Right lobe of liver (tissue), 6 donors: ENCODE results near the gene FADD. TPM values are rescaled to one million over a fixed set of nuclear protein-coding genes. Genes with fewer than 3 reads are reported as not detected.

Source experiments
- ATAC-seq, 4 donors: fragments of 200-7000 bp; cut with Tn5 transposase; one replicate each; pipeline ENCODE4 v1.9.1; 2020; ENCODE audit warnings: mild to moderate bottlenecking in 4 of 4, moderate library complexity in 4 of 4
- DNase-seq, 3 donors: peaks; one replicate each; pipeline ENCODE4 v3.0.0-alpha.2; 2020
- H3K27ac ChIP-seq, 3 donors: fragments of 200-600 bp; one replicate each; pipeline ENCODE4 v1.8.0; 2022
- H3K27me3 ChIP-seq, 2 donors: fragments of 200-600 bp; one replicate each; pipeline ENCODE4 v1.8.0; 2022
- H3K36me3 ChIP-seq, 4 donors: fragments of 200-600 bp; sonication (generic) in 1 of 4; one replicate each; pipeline versions ENCODE4 v1.5.1 to v1.8.0; 2017 to 2022; ENCODE audit warnings: control low read depth in 1 of 4
- H3K4me1 ChIP-seq, 4 donors: fragments of 200-600 bp; sonication (generic) in 1 of 4; one replicate each; pipeline versions ENCODE4 v1.5.1 to v1.8.0; 2017 to 2022; ENCODE audit warnings: control low read depth in 1 of 4
- H3K4me3 ChIP-seq, 3 donors: fragments of 200-600 bp; one replicate each; pipeline ENCODE4 v1.8.0; 2022
- H3K9me3 ChIP-seq, 4 donors: fragments of 200-600 bp; sonication (generic) in 1 of 4; one replicate each; pipeline versions ENCODE4 v1.5.1 to v1.8.0; 2017 to 2022; ENCODE audit warnings: control low read depth in 1 of 4
- POLR2A ChIP-seq: fragments of 450-650 bp; IDR thresholded peaks from one replicate; pipeline ENCODE4 v1.6.1; 2017; ENCODE audit warnings: antibody characterized with exemption, mild to moderate bottlenecking
- WGBS: methylation state at CpG from one replicate; pipeline ENCODE4 v1.1.6; 2018; ENCODE audit warnings: low coverage, low lambda C conversion rate; ENCODE audit not compliant: insufficient coverage; ENCODE audit errors: missing lambda C conversion rate; 5-methylcytosine and 5-hydroxymethylcytosine counted together
- intact Hi-C, 2 donors: fragments of 100-400 bp; cut with DNase I; formaldehyde crosslinking; loops; one replicate each; pipeline versions ENCODE4 v1.11.2 to v1.14.1; 2022
- total RNA-seq, 6 experiments: library from RNA; depleted of rRNA in 2 of 6; stranded (reverse); fragments of >200 nt in 2 of 6; fragmentation: NEBNext Ultra II Directional in 3 of 6; extraction: Animal tissue kit (Norgen Biotek cat#: 25700) in 3 of 6; gene quantifications; one replicate each; pipeline versions ENCODE4 v1.1.0 to v1.2.4, GENCODE V29; 2016 to 2023
- TF ChIP-seq, protein P1 (sequence below), 4 donors: fragments of 200-600 bp in 3 of 4; fragments of 450-650 bp in 1 of 4; IDR thresholded peaks; one replicate each; pipeline versions ENCODE4 v1.5.1 to v1.8.0; 2016 to 2022; ENCODE audit warnings: antibody characterized with exemption in 4 of 4, mild to moderate bottlenecking in 2 of 4
- donor health status: DM: no; HTN: yes; CAD: no.
- donor health status: DM: no; HTN: no; CAD: no.
- donor health status: DM: no; HTN: no; CAD: no.
- donor health status: DM: no; HTN: yes; CAD: no.
- donor health status: DM: no; HTN: yes; CAD: no.

The FADD gene
- total RNA-seq, 6 experiments from 2014 or later: 8.8 to 17.5 (median 10.6) TPM

DNA sequence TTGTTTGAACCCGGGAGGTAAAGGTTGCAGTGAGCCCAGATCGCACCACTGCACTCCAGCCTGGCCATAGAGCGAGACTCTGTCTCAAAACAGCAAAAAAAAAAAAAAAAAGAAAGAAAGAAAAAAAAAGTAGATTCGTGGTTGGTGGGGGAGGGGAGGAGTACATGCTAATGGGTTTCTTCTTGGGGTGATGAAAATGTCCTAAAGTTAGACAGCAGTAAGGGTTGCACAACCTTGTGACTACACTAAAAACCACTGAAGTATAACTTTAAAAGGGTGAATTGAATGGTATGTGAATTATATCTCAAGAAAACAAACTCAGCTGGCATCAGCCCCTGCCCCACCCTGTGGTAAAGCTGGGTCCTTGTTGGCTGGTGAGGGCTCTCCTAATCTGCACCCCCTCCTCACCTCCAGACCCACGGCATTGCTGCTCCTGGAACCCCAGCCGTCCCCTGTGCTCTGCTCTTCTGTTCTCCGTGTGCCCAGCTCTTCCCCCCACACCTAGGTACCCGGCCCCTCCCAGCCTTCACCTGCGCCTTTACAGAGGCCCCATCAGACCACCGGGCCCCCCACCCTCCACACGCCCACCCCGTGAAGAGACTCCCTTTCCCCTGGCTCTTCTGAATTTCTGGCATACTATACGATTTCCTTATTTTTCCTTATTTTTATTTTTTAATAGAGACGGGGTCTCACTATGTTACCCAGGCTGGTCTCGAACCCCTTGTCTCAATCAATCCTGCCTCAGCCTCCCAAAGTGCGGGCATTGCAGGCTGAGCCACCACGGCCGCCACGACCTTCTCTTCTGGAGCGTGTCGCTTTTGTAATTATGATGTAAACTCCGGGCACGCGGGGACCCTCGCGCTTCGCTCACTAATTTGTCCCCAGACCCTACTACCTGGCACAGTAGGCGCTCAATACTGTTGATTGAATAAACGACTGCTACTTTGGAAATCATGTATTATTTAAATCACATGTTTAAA is 924 bp upstream of the FADD start:
- DNase-seq (peak in 1 of 3 donors; percentile 58), ATAC-seq (no peak)
- H3K9me3 ChIP-seq: no peaks in the 10 kb centered on the region
- peaks cover 0 to 11% (median 7%) of the 10 kb centered on the region in 4 donors for H3K36me3 ChIP-seq
- WGBS: 73% methylated on average over 25 of the region's 29 CpGs
- H3K4me1 ChIP-seq: peaks cover 0 to 13% (median 4%) of the 10 kb centered on the region in 4 donors
- H3K27ac ChIP-seq: no peak overlapping the region
- H3K27me3 ChIP-seq: no peaks in the 10 kb centered on the region
- peak overlapping the region; percentile 96 to 100 (median 98) for H3K4me3 ChIP-seq
- intact Hi-C loops: no loop called here
- no peak for TF ChIP-seq POLR2A
- TF ChIP-seq, protein P1, sequence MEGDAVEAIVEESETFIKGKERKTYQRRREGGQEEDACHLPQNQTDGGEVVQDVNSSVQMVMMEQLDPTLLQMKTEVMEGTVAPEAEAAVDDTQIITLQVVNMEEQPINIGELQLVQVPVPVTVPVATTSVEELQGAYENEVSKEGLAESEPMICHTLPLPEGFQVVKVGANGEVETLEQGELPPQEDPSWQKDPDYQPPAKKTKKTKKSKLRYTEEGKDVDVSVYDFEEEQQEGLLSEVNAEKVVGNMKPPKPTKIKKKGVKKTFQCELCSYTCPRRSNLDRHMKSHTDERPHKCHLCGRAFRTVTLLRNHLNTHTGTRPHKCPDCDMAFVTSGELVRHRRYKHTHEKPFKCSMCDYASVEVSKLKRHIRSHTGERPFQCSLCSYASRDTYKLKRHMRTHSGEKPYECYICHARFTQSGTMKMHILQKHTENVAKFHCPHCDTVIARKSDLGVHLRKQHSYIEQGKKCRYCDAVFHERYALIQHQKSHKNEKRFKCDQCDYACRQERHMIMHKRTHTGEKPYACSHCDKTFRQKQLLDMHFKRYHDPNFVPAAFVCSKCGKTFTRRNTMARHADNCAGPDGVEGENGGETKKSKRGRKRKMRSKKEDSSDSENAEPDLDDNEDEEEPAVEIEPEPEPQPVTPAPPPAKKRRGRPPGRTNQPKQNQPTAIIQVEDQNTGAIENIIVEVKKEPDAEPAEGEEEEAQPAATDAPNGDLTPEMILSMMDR (IDR thresholded peaks at IDR 0.05): no peak

DNA sequence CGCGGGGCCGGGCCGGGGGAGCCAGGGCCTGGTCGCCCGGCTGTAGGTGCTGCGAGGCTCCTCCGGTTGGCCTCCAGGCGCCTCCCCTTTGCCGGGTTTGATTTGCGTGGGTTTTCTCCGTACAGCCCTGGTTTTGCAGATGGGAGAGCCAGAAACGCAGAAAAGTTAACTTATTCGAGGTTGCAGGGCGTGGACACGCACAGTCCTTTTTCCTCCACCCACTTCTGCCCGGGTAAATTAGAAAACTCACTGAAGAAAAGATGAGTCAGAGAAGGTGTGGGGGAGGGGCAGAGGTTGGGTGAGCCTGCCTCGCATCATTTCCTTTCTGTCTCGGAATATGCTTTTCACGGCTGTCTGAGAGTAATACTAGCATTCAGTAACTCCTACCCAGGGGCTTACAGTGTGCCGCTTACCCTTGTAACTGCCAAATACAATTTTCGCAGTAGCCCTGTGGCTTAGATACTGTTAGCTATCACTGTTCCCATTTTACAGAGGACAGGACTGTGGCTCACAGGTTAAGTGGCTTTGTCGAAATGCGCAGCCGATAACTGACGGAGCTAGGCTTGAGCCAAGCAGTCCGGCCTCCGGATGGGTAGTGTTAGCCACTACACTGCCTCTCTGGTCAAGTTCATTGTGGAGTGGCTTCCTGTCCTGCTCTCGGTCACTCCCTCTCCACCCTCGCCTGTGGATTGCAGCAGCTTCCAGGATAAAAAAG is 812 bp downstream of the FADD start:
- intact Hi-C loops: no loop called here
- ATAC-seq (peak; percentile 31 to 70 (median 42)), DNase-seq (peak in 2 of 3 donors; percentile 52 to 61)
- Histone ChIP-seq H3K27ac (peak overlapping the region; percentile 73 to 90 (median 80)), H3K4me3 (peak overlapping the region; percentile 96 to 100 (median 98)), H3K9me3 (no peaks in the 10 kb centered on the region), H3K36me3 (peaks cover 0 to 14% (median 9%) of the 10 kb centered on the region in 4 donors), H3K27me3 (no peaks in the 10 kb centered on the region), H3K4me1 (peaks cover 0 to 13% (median 4%) of the 10 kb centered on the region in 4 donors)
- 4% methylated on average over 16 of the region's 30 CpGs for WGBS
- TF ChIP-seq, protein P1 (IDR thresholded peaks at IDR 0.05): no peak
- TF ChIP-seq POLR2A: peak; percentile 40

DNA sequence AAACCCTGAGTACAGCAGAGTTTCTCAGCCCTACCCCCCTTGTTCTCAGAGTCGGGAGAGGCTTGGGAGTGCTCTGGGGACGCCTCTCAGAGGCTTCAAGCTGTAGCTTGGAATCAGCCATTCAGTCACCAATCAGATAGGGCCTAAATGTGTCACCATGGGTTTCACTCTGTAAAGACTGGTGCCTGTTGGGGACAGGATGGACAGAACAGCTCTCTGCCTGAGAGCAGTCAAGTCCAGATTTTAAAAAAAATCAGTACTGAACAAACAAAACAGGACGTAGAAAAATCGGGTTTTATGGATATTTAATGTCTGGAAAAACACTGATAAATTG is 1.3 kb downstream of the FADD start:
- no peak for TF ChIP-seq POLR2A
- TF ChIP-seq, protein P1 (IDR thresholded peaks at IDR 0.05): no peak
- intact Hi-C loops: no loop called here
- Histone ChIP-seq H3K27ac (peak overlapping the region in 2 of 3 donors; percentile 80 to 90), H3K27me3 (no peaks in the 10 kb centered on the region), H3K36me3 (peaks cover 0 to 14% (median 9%) of the 10 kb centered on the region in 4 donors), H3K4me3 (peak overlapping the region; percentile 96 to 100 (median 98)), H3K9me3 (no peaks in the 10 kb centered on the region), H3K4me1 (peaks cover 0 to 13% (median 4%) of the 10 kb centered on the region in 4 donors)
- WGBS: 36% methylated on average over 4 of the region's 4 CpGs
- DNase-seq (no peak), ATAC-seq (no peak)

DNA sequence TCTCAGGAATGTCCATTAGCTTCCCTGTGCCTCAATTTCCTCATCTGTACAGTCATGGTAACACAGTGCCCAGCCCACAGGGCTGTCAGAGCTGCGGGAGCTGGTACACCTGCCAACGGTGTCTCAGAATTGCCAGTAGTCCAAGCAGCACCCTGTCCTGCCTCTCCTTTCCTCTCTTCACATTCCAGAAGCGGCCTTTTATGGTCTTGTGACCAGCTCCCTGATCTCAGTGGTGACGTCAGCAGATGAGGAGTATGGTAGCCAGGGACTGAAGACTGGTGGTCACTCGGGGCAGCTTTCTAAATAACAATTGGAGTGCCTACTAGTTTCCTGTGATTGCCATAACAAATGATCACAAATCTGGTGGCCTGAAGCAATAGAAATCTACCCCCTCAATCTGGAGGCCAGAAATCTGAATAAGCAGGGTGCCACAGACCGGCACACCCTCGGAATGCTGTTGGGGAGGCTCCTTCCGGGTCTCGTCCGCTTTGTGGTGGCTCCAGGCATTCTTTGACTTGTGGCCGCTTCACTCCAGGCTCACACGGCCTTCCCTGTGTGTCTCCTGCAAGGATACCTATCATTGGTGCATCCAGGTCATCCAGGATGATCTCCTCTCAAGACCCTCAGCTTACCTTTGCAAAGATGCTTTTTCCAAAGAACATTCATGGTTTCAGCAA is 2.1 kb downstream of the FADD start:
- peaks cover 0 to 14% (median 9%) of the 10 kb centered on the region in 4 donors for H3K36me3 ChIP-seq
- no peak overlapping the region for H3K27ac ChIP-seq
- no peak for TF ChIP-seq POLR2A
- TF ChIP-seq, protein P1 (IDR thresholded peaks at IDR 0.05): no peak
- no peak for ATAC-seq
- no peaks in the 10 kb centered on the region for H3K27me3 ChIP-seq
- DNase-seq: peak in 1 of 3 donors; percentile 22
- intact Hi-C loops: no loop called here
- H3K4me1 ChIP-seq: peaks cover 0 to 13% (median 4%) of the 10 kb centered on the region in 4 donors
- H3K4me3 ChIP-seq: no peak overlapping the region
- H3K9me3 ChIP-seq: no peaks in the 10 kb centered on the region
- WGBS: 86% methylated on average over 10 of the region's 12 CpGs
